Esophagus squamous epithelium (tissue), 5 donors: Measurements from ENCODE around the gene DACT3. TPM values are rescaled to one million over a fixed set of nuclear protein-coding genes. Genes with fewer than 3 reads are reported as not detected.

Experiments used
- DNase-seq: peaks from one replicate; lab custom pipeline; 2025; lab: John Stamatoyannopoulos, UW
- H3K27ac ChIP-seq, 4 donors: fragments of 200-600 bp; sonication (generic); one replicate each; pipeline ENCODE4 v1.5.1; 2016 to 2019; ENCODE audit warnings: mild to moderate bottlenecking in 1 of 4
- H3K27me3 ChIP-seq, 4 donors: fragments of 200-600 bp; sonication (generic); 1 replicate in 3 of 4; 2 replicates in 1 of 4; pipeline versions ENCODE4 v1.5.1 to v1.6.0; 2017 to 2021; ENCODE audit warnings: antibody characterized with exemption in 1 of 4
- H3K36me3 ChIP-seq, 3 donors: fragments of 200-600 bp; sonication (generic); one replicate each; pipeline ENCODE4 v1.5.1; 2016 to 2019
- H3K4me1 ChIP-seq, 3 donors: fragments of 200-600 bp; sonication (generic); one replicate each; pipeline ENCODE4 v1.5.1; 2017 to 2019
- H3K4me3 ChIP-seq, 4 donors: fragments of 200-600 bp; sonication (generic); 1 replicate in 3 of 4; 2 replicates in 1 of 4; pipeline ENCODE4 v1.5.1; 2016 to 2019; ENCODE audit warnings: mild to moderate bottlenecking in 2 of 4, moderate library complexity in 1 of 4
- H3K9me3 ChIP-seq, 3 donors: fragments of 200-600 bp; sonication (generic); one replicate each; pipeline ENCODE4 v1.5.1; 2016 to 2019
- POLR2A ChIP-seq, 4 donors: fragments of 450-650 bp; IDR thresholded peaks; one replicate each; pipeline ENCODE4 v1.6.1; 2017; ENCODE audit warnings: antibody characterized with exemption in 4 of 4, mild to moderate bottlenecking in 4 of 4, moderate library complexity in 3 of 4
- WGBS, 2 donors: methylation state at CpG; one replicate each; pipeline ENCODE4 v1.1.5; 2018; 5-methylcytosine and 5-hydroxymethylcytosine counted together
- intact Hi-C: fragments of 100-400 bp; cut with DNase I; formaldehyde crosslinking; loops from one replicate; pipeline ENCODE4 v1.15.0; 2022
- total RNA-seq, 4 donors: library from RNA; depleted of rRNA; stranded (reverse); fragments of >200 nt; gene quantifications; one replicate each; pipeline ENCODE4 v1.1.0, GENCODE V29; 2016
- TF ChIP-seq, protein P1 (sequence below), 6 experiments: fragments of 450-650 bp in 4 of 6; fragments of 200-600 bp in 2 of 6; sonication (generic) in 2 of 6; IDR thresholded peaks; one replicate each; pipeline ENCODE4 v1.5.1; 2016 to 2019; ENCODE audit warnings: antibody characterized with exemption in 6 of 6, mild to moderate bottlenecking in 4 of 6, moderate library complexity in 4 of 6
- donor health status: DM: yes; HTN: yes; CAD: no.

The DACT3 gene
- total RNA-seq, 4 donors from 2014 or later = 0.22 to 5.7 (median 1.8) TPM

DNA sequence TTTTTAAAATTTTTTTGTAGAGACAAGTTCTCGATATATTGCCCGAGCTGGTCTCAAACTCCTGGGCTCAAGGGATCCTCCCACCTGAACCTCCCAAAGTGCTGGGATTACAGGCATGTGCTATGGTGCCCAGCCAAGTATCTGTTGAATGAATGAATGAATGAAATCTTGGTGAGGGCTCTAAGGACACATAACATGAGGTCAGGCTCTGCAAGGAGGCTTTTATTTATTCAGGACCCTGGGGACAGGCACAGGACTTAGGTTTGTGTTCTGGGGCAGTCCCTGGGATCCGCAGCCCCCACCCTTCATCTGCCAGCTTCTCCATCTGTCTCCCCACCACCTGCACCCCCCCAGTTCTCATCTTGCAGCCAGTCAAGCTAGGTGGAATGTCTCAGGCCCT lies 40.7 kb downstream of the DACT3 start:
- WGBS, 2 donors = 74% methylated on average over 3 of the region's 3 CpGs; no CpG with 5 or more reads in 1 of the 2 donors
- Histone ChIP-seq H3K27ac (peak overlapping the region in 3 of 4 donors; percentile 63 to 73 (median 69)), H3K9me3 (no peaks in the 10 kb centered on the region), H3K27me3 (peaks cover 0 to 16% (median 0%) of the 10 kb centered on the region in 4 donors), H3K4me1 (peaks cover 24 to 81% (median 45%) of the 10 kb centered on the region in 3 donors), H3K36me3 (no peaks in the 10 kb centered on the region), H3K4me3 (no peak overlapping the region)
- TF ChIP-seq, protein P1, sequence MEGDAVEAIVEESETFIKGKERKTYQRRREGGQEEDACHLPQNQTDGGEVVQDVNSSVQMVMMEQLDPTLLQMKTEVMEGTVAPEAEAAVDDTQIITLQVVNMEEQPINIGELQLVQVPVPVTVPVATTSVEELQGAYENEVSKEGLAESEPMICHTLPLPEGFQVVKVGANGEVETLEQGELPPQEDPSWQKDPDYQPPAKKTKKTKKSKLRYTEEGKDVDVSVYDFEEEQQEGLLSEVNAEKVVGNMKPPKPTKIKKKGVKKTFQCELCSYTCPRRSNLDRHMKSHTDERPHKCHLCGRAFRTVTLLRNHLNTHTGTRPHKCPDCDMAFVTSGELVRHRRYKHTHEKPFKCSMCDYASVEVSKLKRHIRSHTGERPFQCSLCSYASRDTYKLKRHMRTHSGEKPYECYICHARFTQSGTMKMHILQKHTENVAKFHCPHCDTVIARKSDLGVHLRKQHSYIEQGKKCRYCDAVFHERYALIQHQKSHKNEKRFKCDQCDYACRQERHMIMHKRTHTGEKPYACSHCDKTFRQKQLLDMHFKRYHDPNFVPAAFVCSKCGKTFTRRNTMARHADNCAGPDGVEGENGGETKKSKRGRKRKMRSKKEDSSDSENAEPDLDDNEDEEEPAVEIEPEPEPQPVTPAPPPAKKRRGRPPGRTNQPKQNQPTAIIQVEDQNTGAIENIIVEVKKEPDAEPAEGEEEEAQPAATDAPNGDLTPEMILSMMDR (IDR thresholded peaks at IDR 0.05) = no peak
- no peak for TF ChIP-seq POLR2A (IDR thresholded peaks at IDR 0.05)
- intact Hi-C loops = loop anchor here (5.0 kb wide), 1 partner anchor 42 kb away; the partner anchor contains the start of gene DACT3
- no peak for DNase-seq

DNA sequence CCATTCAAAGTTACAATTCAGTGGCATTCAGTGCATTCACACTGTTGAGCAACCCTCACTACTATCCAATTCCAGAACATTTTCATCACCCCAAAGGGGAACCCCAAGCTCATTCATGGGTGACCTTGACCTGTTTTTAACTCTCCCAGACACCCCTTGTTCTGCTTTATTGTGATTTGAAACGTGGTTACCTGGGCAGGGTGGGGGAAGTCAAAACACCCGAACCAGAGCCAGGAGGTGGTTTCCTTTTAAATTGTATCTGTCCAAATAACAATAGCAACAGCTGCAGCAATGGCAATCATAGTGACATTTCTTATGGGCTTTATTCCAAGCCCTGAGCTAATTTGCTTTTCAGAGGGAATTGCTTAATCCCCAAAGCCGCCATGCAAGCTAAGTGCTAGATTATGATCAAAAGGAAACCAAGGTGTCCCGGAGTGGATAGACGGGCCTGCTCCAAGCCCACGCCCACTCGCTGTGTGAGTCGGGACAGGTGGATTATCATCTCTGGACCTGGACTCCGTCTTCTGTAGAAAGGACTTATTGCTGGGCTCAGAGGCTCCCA lies 42.2 kb downstream of the DACT3 start:
- no peaks in the 10 kb centered on the region for H3K36me3 ChIP-seq
- H3K4me3 ChIP-seq = no peak overlapping the region
- H3K4me1 ChIP-seq = peaks cover 9 to 76% (median 31%) of the 10 kb centered on the region in 3 donors
- no peak for DNase-seq
- H3K27me3 ChIP-seq = peaks cover 0 to 16% (median 0%) of the 10 kb centered on the region in 4 donors
- 8 to 26% methylated on average over 7 to 9 of the region's 9 CpGs for WGBS, 2 donors
- peak overlapping the region in 3 of 4 donors; percentile 43 to 65 (median 59) for H3K27ac ChIP-seq
- intact Hi-C loops = no loop called here
- H3K9me3 ChIP-seq = no peaks in the 10 kb centered on the region
- TF ChIP-seq POLR2A (IDR thresholded peaks at IDR 0.05) = no peak
- TF ChIP-seq, protein P1 (IDR thresholded peaks at IDR 0.05) = no peak

DNA sequence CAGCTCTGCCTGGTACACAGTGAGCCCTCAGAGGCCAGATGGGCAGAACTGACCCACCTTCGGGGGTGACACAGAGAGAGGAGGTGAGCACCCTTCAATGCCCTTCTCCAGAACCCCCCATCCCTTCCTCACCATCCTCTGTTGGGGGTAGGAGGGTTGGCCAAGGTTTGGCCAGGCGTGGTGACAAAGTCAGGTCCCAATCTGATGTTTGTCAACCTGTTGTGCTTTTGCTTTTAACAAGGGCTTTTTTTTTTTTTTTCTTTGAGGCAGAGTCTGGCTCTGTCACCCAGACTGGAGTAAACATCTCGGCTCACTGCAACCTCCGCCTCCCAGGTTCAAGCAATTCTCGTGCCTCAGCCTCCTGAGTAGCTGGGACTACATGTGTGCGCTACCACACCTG lies 43.4 kb downstream of the DACT3 start:
- H3K4me1 ChIP-seq = peaks cover 6 to 70% (median 30%) of the 10 kb centered on the region in 3 donors
- no peak for DNase-seq
- peaks cover 0 to 14% (median 0%) of the 10 kb centered on the region in 4 donors for H3K27me3 ChIP-seq
- no peak for TF ChIP-seq POLR2A (IDR thresholded peaks at IDR 0.05)
- TF ChIP-seq, protein P1 (IDR thresholded peaks at IDR 0.05) = no peak
- intact Hi-C loops = no loop called here
- 82 to 84% methylated on average over 6 of the region's 6 CpGs for WGBS, 2 donors
- no peaks in the 10 kb centered on the region for H3K36me3 ChIP-seq
- H3K9me3 ChIP-seq = no peaks in the 10 kb centered on the region
- H3K4me3 ChIP-seq = no peak overlapping the region
- H3K27ac ChIP-seq = no peak overlapping the region

- H3K9me3 ChIP-seq = no peaks in the 10 kb centered on the region
- H3K27me3 ChIP-seq = peaks cover 0 to 12% (median 0%) of the 10 kb centered on the region in 4 donors
- no peak for DNase-seq
- intact Hi-C loops = no loop called here
- peak overlapping the region in 1 of 4 donors; percentile 32 for H3K27ac ChIP-seq
- H3K4me1 ChIP-seq = peaks cover 6 to 71% (median 30%) of the 10 kb centered on the region in 3 donors
- WGBS, 2 donors = 10 to 14% methylated on average over 14 to 17 of the region's 17 CpGs
- H3K36me3 ChIP-seq = no peaks in the 10 kb centered on the region
- TF ChIP-seq POLR2A (IDR thresholded peaks at IDR 0.05) = no peak
- TF ChIP-seq, protein P1 (IDR thresholded peaks at IDR 0.05) = peak in 1 of 6 experiments; percentile 41
- H3K4me3 ChIP-seq = no peak overlapping the region
Measured at GRCh38 chr19:46616631-46617322, 44.2 kb downstream of the DACT3 start.

DNA sequence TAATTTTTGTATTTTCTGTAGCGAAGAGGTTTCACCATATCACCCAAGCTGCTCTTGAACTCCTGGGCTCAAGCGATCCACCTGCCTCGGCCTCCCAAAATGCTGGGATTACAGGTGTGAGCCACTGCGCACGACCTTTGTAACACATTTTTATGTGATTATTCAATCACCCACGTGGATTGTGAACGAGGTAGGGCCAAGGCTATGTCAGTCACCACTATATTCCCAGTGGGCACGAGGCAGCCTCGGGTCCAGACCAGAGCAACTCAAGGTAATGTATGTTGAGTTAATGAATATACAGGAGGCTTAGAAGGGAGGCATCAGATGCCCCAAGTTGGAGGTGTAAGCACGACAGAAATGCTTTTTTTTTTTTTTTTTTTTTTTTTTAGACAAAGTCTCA lies 45.0 kb downstream of the DACT3 start:
- Histone ChIP-seq H3K4me3 (no peak overlapping the region), H3K27me3 (peaks cover 0 to 4% (median 0%) of the 10 kb centered on the region in 4 donors), H3K27ac (no peak overlapping the region), H3K4me1 (peaks cover 6 to 71% (median 26%) of the 10 kb centered on the region in 3 donors), H3K9me3 (no peaks in the 10 kb centered on the region), H3K36me3 (no peaks in the 10 kb centered on the region)
- no peak for DNase-seq
- intact Hi-C loops = no loop called here
- TF ChIP-seq, protein P1 (IDR thresholded peaks at IDR 0.05) = no peak
- no peak for TF ChIP-seq POLR2A (IDR thresholded peaks at IDR 0.05)
- 60 to 80% methylated on average over 1 to 10 of the region's 10 CpGs for whole genome bisulfite sequencing, 2 donors
